Panc1 (cell line): ENCODE data around the gene KRTAP9-9. TPM values are rescaled to one million over a fixed set of nuclear protein-coding genes. Genes with fewer than 3 reads are reported as not detected.
"Not testable (repeated sequence)": the region's sequence is repeated elsewhere in the genome, so short reads cannot be mapped to it uniquely, and the experiment has no call there.

Experiments
- ATAC-seq: fragments of 200-7000 bp; cut with Tn5 transposase; 2 replicates; pipeline ENCODE4 v1.9.1; 2020; ENCODE audit warnings: mild to moderate bottlenecking, moderate library complexity
- Bru-seq: library from RNA; stranded (reverse); fragments of 400-500 nt; gene quantifications from one replicate; lab custom pipeline; 2021; lab: Mats Ljungman, UMichigan
- BruChase-seq, 2 experiments: library from RNA; stranded (reverse); fragments of 400-500 nt; gene quantifications; one replicate each; lab custom pipeline; 2021; lab: Mats Ljungman, UMichigan
- BruUV-seq: library from RNA; stranded (reverse); fragments of 400-500 nt; replicated peaks from 2 replicates; lab custom pipeline; 2021; lab: Mats Ljungman, UMichigan
- CTCF ChIA-PET: fragments of 300-600 bp; sonication (Branson Sonifier 250); formaldehyde crosslinking; loops from one replicate; lab custom pipeline; 2022; ENCODE audit warnings: antibody characterized with exemption; lab: Charles Lee
- POLR2A ChIA-PET: fragments of 300-600 bp; sonication (Branson Sonifier 250); formaldehyde crosslinking; loops from one replicate; lab custom pipeline; 2022; ENCODE audit warnings: antibody characterized with exemption; lab: Charles Lee
- DNase-seq: peaks from one replicate; pipeline ENCODE4 v3.0.0-alpha.2; 2010; ENCODE audit warnings: low read depth, low spot score
- H3K27ac ChIP-seq: 2 replicates; pipeline ENCODE4 v1.5.1; 2011; ENCODE audit warnings: mild to moderate bottlenecking, low read length, inconsistent platforms
- H3K27me3 ChIP-seq: fragments of 200-500 bp; sonication (Bioruptor generic); 2 replicates; pipeline ENCODE4 v1.6.0; 2014; ENCODE audit warnings: low read length, inconsistent platforms; ENCODE audit not compliant: control insufficient read depth, insufficient read depth
- H3K36me3 ChIP-seq: fragments of 200-500 bp; sonication (Bioruptor generic); 2 replicates; pipeline ENCODE4 v1.5.1; 2014; ENCODE audit warnings: inconsistent platforms, mild to moderate bottlenecking, low read length, moderate library complexity; ENCODE audit not compliant: control insufficient read depth, insufficient read depth
- H3K4me1 ChIP-seq: 2 replicates; pipeline ENCODE4 v1.5.1; 2011; ENCODE audit warnings: inconsistent platforms, mild to moderate bottlenecking, low read length, moderate library complexity; ENCODE audit not compliant: control insufficient read depth, insufficient read depth
- H3K4me3 ChIP-seq, 2 experiments: 2 replicates each; pipeline ENCODE4 v1.5.1; 2011 to 2012; ENCODE audit warnings: low read depth in 2 of 2, low read length in 2 of 2, mild to moderate bottlenecking in 2 of 2, inconsistent platforms in 1 of 2, moderate library complexity in 1 of 2
- H3K9me3 ChIP-seq: fragments of 200-500 bp; sonication (Bioruptor generic); 2 replicates; pipeline ENCODE4 v1.5.1; 2014; ENCODE audit warnings: low read depth, mild to moderate bottlenecking, inconsistent platforms, low read length, moderate library complexity; ENCODE audit not compliant: control insufficient read depth, insufficient read depth
- POLR2AphosphoS5 ChIP-seq: IDR thresholded peaks from 2 replicates; pipeline ENCODE4 v1.6.1; 2012; ENCODE audit warnings: mild to moderate bottlenecking, low read depth, low read length, moderate library complexity
- SIN3A ChIP-seq: IDR thresholded peaks from 2 replicates; pipeline ENCODE4 v1.6.1; 2012; ENCODE audit warnings: low read depth, mild to moderate bottlenecking, low read length, moderate library complexity, borderline replicate concordance; ENCODE audit not compliant: insufficient read depth
- TCF7L2 ChIP-seq: IDR thresholded peaks from 2 replicates; pipeline ENCODE4 v1.6.1; 2011; ENCODE audit warnings: mild to moderate bottlenecking, low read depth, low read length, inconsistent platforms
- in situ Hi-C: cut with HindIII; loops from 2 replicates; pipeline ENCODE4 v1.10.0; 2016; ENCODE audit warnings: low sequenced_read_pairs, low pct_unique_long_range_greater_than_20kb
- intact Hi-C: fragments of 100-400 bp; cut with micrococcal nuclease; formaldehyde crosslinking; loops from one replicate; pipeline ENCODE4 v1.10.0; 2022; ENCODE audit not compliant: unreplicated experiment
- long read RNA-seq: library from polyadenylated mRNA; unstranded; transcript quantifications from one replicate; pipeline ENCODE4 v2.0.0, GENCODE V29; 2021; ENCODE audit not compliant: unreplicated experiment
- polyA plus RNA-seq: library from polyadenylated mRNA; unstranded; fragments of >200 nt; gene quantifications from one replicate; pipeline ENCODE4 v1.2.1, GENCODE V29; 2012; ENCODE audit warnings: missing spikeins; ENCODE audit not compliant: insufficient read length
- total RNA-seq: library from RNA; stranded (reverse); gene quantifications from one replicate; pipeline ENCODE4 v1.2.1, GENCODE V29; 2021; ENCODE audit not compliant: unreplicated experiment
- TF ChIP-seq, protein P1 (sequence below): fragments of 450-650 bp; IDR thresholded peaks from 2 replicates; pipeline ENCODE4 v1.5.1; 2017; ENCODE audit warnings: mild to moderate bottlenecking
- TF ChIP-seq, protein P2 (sequence below), 2 experiments: IDR thresholded peaks; 2 replicates each; pipeline ENCODE4 v1.6.1; 2011 to 2012; ENCODE audit warnings: low read depth in 2 of 2, control low read depth in 1 of 2, low read length in 1 of 2, mild to moderate bottlenecking in 1 of 2, moderate library complexity in 1 of 2; ENCODE audit not compliant: insufficient read depth in 1 of 2

Gene KRTAP9-9
- total RNA-seq (not detected), Bru-seq, nascent RNA (not detected), BruChase-seq, experiment 1, labeled RNA remaining after a 2-hour chase (not detected), BruChase-seq, experiment 2, labeled RNA remaining after a 6-hour chase (not detected)
- polyA plus RNA-seq = not detected
- long read RNA-seq = 0 reads

DNA sequence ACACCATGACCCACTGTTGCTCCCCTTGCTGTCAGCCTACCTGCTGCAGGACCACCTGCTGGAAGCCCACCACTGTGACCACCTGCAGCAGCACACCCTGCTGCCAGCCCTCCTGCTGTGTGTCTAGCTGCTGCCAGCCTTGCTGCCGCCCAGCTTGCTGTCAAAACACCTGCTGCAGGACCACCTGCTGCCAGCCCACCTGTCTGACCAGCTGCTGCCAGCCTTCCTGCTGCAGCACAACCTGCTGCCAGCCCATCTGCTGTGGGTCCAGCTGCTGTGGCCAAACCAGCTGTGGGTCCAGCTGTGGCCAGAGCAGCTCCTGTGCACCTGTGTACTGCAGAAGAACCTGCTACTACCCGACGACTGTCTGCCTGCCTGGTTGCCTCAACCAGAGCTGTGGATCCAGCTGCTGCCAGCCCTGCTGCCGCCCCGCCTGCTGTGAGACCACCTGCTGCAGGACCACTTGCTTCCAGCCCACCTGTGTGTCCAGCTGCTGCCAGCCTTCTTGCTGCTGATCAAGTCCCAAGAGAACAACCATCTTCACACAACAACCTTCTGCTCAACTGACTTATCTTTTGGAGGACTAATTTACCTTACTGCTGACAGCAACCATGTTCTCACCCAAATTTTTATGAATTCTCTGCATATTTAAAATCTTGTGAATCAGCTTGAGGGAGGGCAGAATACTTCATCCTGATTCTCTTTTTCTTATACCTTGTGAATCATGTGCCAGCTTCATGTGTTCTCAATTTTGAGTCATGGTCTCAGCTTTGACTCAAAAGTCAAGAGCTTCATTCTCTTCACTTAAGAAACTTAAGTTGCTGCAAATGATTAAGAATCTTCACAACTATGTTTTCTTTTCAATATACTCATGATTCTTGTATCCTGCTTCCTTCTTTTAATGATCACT is at the start of gene KRTAP9-9:
TSS of gene KRTAP9-9 (plus strand) at position 4 of the 910 bp plus-strand sequence.
- CTCF ChIA-PET, POLR2A ChIA-PET, BruUV-seq, intact Hi-C loops, H3K27ac ChIP-seq, H3K36me3 ChIP-seq, in situ Hi-C loops, ATAC-seq, DNase-seq, H3K9me3 ChIP-seq, H3K4me3 ChIP-seq, H3K4me1 ChIP-seq: not testable (repeated sequence)
- H3K27me3 ChIP-seq = peaks cover 30% of the 10 kb centered on the region

DNA sequence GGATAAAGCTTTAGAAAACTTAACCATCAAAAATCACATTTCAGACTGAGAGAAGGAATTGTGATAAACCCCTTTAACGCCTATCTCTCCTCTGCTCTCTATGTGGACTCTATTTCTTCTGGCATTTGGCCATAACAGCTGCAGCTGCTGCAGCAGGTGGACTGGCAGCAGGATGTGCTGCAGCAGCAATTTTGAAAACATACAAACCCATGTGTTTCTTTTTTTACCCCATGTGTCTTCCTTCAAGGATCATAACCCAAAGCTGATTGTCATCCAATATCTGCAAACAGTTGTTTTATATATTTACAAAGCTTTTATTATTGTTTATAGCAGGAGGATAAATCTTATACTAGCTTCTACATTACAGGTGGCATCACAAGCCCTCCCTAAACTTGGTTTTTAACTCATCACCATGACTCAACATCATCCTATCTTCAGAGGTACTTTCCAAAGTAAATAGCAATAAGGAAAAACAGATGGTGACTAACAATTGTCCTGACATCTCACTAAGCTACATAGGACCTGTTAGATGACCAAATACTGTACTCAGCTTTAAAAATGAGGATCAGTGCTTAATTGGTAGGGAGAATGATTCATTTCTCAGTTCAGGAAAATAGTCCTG is 43.2 kb upstream of the KRTAP9-9 start:
- DNase-seq (peak; percentile 12), ATAC-seq (peak; percentile 30; the same call in 1 of the 2 replicates)
- peaks cover 7% of the 10 kb centered on the region for H3K27me3 ChIP-seq
- intact Hi-C loops (no loop called here), in situ Hi-C loops (no loop called here)
- BruUV-seq = no TSS peak
- H3K4me1 ChIP-seq = no peaks in the 10 kb centered on the region
- CTCF ChIA-PET = interaction anchor here (0.6 kb wide), 1 partner anchor 74 kb away, joined by 3 read pairs; no protein-coding TSS in a partner anchor
- H3K27ac ChIP-seq = no peak overlapping the region
- TF ChIP-seq SIN3A = no peak
- no peak for TF ChIP-seq POLR2AphosphoS5
- TF ChIP-seq, protein P1, sequence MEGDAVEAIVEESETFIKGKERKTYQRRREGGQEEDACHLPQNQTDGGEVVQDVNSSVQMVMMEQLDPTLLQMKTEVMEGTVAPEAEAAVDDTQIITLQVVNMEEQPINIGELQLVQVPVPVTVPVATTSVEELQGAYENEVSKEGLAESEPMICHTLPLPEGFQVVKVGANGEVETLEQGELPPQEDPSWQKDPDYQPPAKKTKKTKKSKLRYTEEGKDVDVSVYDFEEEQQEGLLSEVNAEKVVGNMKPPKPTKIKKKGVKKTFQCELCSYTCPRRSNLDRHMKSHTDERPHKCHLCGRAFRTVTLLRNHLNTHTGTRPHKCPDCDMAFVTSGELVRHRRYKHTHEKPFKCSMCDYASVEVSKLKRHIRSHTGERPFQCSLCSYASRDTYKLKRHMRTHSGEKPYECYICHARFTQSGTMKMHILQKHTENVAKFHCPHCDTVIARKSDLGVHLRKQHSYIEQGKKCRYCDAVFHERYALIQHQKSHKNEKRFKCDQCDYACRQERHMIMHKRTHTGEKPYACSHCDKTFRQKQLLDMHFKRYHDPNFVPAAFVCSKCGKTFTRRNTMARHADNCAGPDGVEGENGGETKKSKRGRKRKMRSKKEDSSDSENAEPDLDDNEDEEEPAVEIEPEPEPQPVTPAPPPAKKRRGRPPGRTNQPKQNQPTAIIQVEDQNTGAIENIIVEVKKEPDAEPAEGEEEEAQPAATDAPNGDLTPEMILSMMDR = no peak
- no peak for TF ChIP-seq TCF7L2
- TF ChIP-seq, protein P2, sequence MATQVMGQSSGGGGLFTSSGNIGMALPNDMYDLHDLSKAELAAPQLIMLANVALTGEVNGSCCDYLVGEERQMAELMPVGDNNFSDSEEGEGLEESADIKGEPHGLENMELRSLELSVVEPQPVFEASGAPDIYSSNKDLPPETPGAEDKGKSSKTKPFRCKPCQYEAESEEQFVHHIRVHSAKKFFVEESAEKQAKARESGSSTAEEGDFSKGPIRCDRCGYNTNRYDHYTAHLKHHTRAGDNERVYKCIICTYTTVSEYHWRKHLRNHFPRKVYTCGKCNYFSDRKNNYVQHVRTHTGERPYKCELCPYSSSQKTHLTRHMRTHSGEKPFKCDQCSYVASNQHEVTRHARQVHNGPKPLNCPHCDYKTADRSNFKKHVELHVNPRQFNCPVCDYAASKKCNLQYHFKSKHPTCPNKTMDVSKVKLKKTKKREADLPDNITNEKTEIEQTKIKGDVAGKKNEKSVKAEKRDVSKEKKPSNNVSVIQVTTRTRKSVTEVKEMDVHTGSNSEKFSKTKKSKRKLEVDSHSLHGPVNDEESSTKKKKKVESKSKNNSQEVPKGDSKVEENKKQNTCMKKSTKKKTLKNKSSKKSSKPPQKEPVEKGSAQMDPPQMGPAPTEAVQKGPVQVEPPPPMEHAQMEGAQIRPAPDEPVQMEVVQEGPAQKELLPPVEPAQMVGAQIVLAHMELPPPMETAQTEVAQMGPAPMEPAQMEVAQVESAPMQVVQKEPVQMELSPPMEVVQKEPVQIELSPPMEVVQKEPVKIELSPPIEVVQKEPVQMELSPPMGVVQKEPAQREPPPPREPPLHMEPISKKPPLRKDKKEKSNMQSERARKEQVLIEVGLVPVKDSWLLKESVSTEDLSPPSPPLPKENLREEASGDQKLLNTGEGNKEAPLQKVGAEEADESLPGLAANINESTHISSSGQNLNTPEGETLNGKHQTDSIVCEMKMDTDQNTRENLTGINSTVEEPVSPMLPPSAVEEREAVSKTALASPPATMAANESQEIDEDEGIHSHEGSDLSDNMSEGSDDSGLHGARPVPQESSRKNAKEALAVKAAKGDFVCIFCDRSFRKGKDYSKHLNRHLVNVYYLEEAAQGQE (IDR thresholded peaks at IDR 0.05; ENCODE audit: insufficient read depth in 1 of 2, low read depth in 2 of 2, low read length in 1 of 2) = no peak
- H3K9me3 ChIP-seq = no peaks in the 10 kb centered on the region
- POLR2A ChIA-PET = no interaction called here
- H3K4me3 ChIP-seq = no peak overlapping the region
- H3K36me3 ChIP-seq = no peaks in the 10 kb centered on the region
